Left forelimb (tissue), 1 donor: ENCODE measurements around the gene CA7.
A peak's percentile ranks its signal among the peaks of the same experiment; 100 is the strongest.
"Not testable (repeated sequence)": the region's sequence is repeated elsewhere in the genome, so short reads cannot be mapped to it uniquely, and the experiment has no call there.

ENCODE experiments used
- DNase-seq: peaks from one replicate; pipeline ENCODE4 v3.0.0-alpha.2; 2018; ENCODE audit warnings: low spot score

Gene CA7

DNA sequence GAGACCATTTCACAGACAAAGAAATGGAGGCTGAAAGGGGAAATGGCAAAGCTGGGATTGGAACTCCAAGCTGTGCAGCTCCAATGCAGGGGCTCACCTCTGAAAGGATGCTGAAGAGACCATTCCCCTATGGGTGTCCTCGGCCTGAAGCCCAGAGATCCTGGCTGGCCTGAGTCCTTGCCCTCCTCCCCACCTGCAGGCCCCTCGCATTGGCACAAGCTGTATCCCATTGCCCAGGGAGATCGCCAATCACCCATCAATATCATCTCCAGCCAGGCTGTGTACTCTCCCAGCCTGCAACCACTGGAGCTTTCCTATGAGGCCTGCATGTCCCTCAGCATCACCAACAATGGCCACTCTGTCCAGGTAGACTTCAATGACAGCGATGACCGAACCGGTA is 2.6 kb downstream of the CA7 start:
- no peak for DNase-seq

- DNase-seq, result no peak
Observed at GRCh38 chr16:66847533-66848067, 3.4 kb downstream of the CA7 start.

- DNase-seq, result no peak
Observed at GRCh38 chr16:66848172-66848571, 4.0 kb downstream of the CA7 start.

- no peak for DNase-seq
Observed at GRCh38 chr16:66849021-66849420, 4.8 kb downstream of the CA7 start.

DNA sequence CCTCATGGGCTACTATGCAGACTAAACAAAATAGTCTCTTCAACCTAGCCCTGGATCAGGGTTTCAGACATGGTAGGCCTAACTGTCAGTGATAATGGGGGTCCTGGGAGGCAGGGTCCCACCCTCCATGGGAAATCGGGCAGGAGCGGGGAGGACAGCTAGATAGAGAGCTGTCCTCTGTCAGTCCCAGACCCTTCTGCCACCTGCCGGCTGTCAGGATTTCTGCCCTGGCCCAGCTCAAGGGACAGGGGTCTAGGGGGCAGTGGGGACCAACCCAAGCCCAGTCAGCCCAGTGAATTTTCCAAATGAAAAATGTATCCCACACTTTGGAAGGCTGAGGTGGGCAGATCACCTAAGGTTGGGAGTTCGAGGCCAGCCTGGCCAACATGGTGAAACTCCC is 5.3 kb downstream of the CA7 start:
- no peak for DNase-seq

GRCh38 chr16:66850115-66850815 is 6.1 kb downstream of the CA7 start:
- no peak for DNase-seq

DNA sequence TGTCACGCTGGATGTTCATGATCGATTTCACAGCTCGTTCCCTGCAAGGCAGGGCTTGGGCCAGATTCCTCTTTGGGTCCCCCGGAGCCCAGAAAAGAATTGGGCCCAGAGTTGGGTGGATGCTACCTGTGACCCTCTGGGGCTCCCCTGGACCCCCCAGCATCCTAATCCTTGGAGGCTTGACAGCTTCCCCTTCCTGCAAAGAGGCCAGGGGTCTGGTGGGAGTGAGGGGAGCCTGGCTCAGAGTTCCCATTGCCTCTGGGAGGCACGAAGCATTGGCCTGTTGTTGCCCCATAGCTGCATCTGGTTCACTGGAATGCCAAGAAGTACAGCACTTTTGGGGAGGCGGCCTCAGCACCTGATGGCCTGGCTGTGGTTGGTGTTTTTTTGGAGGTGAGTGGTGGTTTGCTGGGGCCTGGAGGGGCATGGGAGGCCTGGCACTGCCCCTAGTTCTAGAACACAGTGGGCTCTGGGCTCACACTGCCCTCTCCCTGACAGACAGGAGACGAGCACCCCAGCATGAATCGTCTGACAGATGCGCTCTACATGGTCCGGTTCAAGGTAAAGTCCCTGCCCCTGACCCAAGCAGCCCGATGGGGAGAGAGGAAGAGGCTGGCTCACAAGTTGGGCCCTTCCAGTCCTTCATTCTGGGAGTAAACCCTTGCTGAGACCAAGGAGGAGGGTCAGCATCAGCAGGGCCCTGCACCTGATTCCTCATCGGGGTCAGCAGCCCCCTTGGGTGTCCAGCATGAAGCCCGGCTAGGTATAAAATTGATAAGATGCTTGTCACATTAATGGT is 7.2 kb downstream of the CA7 start:
- no peak for DNase-seq

DNA sequence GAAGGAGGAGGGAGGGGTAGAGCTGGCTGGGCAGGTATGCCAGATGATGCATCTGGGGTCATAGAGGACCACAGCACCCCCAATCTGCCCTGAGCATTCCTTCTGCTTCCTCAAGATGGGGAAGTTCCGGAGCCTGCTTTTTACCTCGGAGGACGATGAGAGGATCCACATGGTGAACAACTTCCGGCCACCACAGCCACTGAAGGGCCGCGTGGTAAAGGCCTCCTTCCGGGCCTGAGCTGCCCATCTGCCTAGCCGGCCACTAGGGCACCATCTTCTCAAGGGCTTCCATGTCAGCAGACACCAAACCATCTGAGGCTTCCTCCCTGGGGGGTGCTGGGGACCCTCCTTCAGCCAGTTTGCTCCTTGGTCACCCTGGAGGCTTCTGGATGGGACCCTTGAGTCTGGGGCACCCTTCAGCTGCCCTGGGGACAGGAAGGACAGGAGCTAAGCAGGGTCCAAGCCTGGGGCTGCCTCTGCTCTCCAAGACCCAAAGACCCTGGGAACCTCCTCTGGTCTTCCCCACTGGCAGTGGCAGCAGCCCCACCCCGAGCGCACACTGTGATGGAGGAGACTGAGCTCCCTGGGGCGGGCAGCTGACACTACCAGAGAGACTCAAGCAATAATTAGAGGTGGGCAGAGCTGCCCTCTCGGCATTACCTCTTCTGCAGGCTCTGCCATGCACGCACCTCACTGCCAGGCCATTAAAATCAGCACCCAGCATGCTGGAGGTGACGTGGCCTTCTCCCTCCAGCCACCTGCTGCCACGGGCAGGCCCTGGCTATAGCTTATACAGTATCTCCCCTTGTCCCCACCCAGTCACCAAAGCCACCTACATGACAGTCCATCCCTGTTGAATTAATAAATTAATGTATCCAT is 9.3 kb downstream of the CA7 start:
- DNase-seq, result no peak

- DNase-seq, result no peak
Observed at GRCh38 chr16:66856184-66856730, 12.0 kb downstream of the CA7 start.

- DNase-seq, result no peak
Observed at GRCh38 chr16:66856801-66857200, 12.6 kb downstream of the CA7 start.

GRCh38 chr16:66857437-66857836 is 13.2 kb downstream of the CA7 start:
- no peak for DNase-seq

DNA sequence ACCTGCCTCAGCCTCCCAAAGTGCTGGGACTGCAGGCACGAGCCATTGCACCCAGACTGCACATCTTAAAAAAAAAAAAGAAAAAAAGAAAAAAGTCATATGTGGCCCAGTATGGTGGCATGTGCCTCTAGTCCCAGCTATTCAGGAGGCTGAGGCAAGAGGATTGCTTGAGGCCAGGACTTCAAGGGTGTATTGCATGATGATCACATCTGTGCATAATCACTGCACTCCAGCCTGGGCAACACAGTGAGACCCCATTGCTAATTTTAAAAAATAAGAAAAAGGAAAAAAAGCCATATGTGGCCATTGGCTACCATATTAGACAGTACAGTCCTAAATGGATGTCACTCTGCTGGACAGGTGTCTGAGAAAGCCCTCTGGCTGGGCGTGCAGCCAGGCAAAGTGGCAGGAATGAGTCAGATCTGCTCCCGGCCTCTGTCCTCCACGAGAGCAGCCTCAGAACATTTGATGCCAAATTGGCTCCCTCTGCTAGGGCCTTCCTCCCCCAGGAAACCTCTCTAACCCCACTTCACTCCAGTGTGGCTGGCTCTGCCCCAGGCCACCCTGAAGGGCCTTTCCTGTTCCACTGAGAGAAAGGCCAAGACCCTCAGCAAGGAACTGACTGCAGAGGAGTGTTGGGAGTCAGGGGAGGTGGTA is 14.7 kb downstream of the CA7 start:
- peak; percentile 58 for DNase-seq

- DNase-seq, result peak; percentile 37
Observed at GRCh38 chr16:66859397-66860068, 15.3 kb downstream of the CA7 start.

- peak; percentile 22 for DNase-seq
Observed at GRCh38 chr16:66862023-66862520, 17.9 kb downstream of the CA7 start.

DNA sequence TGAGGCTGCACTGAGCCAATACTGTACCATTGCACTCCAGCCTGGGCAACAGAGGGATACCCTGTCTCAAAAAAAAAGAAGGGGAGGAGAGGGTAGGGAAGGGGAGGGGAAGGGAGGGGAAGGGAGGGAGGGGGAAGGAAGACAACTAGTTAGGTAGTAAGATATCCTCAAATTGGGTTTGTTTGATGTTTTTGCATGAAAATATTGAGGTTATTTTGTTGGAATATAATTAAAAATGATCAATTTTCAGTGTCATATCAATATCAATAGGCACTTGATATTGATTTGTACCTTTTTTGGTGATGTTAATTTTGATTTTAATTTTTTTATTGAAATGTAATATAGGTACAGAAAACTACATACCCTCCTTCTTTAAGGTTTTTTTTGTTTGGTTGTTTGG is 19.5 kb downstream of the CA7 start:
- no peak for DNase-seq

- no peak for DNase-seq
Observed at GRCh38 chr16:66869424-66869823, 25.2 kb downstream of the CA7 start.

GRCh38 chr16:66871363-66871762 is 27.1 kb downstream of the CA7 start:
- not testable (repeated sequence) for DNase-seq

DNA sequence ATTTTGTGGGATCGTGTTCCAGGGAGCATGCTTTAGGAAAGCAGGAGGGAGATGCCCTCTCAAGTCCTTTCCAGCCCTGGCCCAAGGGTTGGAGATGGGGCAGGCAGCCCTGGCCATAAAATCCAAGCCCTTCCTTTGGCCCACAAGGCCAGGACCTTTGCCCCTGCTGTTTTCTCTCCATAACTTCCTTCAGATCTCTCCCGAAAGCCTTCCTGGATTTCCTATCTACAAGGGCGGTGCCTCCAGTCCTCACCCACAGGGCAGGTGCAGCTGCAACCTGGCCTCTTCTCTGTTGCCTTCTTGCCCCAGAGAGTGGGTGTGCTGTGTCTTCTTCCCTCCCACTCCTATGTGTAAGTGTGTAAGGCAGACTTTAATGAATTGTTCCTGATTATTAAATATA is 27.6 kb downstream of the CA7 start:
- DNase-seq, result no peak

DNA sequence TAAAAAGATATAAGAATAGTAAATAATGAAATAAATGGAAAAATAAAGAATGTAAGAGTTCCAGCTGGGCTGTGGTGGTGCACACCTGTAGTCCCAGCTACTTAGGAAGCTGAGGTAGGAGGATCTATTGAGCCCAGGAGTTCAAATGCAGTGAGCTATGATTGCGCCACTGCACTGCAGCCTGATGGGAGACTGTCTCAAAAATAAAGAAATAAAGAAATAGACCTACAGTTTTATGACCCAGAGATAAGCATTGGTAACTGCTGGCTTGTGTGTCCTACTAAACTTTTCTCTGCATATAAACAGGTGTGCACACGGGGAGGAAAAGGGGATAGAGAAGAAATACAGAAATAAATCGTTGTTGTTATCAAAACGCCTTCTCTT is 28.3 kb downstream of the CA7 start:
- DNase-seq, result no peak

- DNase-seq, result peak; percentile 87
Observed at GRCh38 chr16:66872943-66873684, 28.9 kb downstream of the CA7 start.
